Ascending aorta (tissue), 2 donors: Measurements from ENCODE around the gene SLC25A12. TPM values are rescaled to one million over a fixed set of nuclear protein-coding genes. Genes with fewer than 3 reads are reported as not detected.
"Not testable (repeated sequence)": the region's sequence is repeated elsewhere in the genome, so short reads cannot be mapped to it uniquely, and the experiment has no call there.

Experiments used
- DNase-seq, 2 donors: peaks; one replicate each; pipeline ENCODE4 v3.0.0-alpha.2; 2019; ENCODE audit warnings: low spot score in 2 of 2
- H3K27ac ChIP-seq, 2 donors: fragments of 200-600 bp; sonication (generic); one replicate each; pipeline ENCODE4 v1.5.1; 2016 to 2017; ENCODE audit warnings: mild to moderate bottlenecking in 1 of 2
- H3K27me3 ChIP-seq: fragments of 200-600 bp; sonication (generic); one replicate; pipeline ENCODE4 v1.5.1; 2017
- H3K36me3 ChIP-seq, 2 donors: fragments of 200-600 bp; sonication (generic); one replicate each; pipeline ENCODE4 v1.5.1; 2016
- H3K4me1 ChIP-seq, 2 donors: fragments of 200-600 bp; sonication (generic); one replicate each; pipeline ENCODE4 v1.5.1; 2016 to 2017; ENCODE audit warnings: mild to moderate bottlenecking in 1 of 2
- H3K4me3 ChIP-seq, 2 donors: fragments of 200-600 bp; sonication (generic); one replicate each; pipeline ENCODE4 v1.5.1; 2016 to 2017; ENCODE audit warnings: mild to moderate bottlenecking in 1 of 2
- H3K9me3 ChIP-seq, 2 donors: fragments of 200-600 bp; sonication (generic); one replicate each; pipeline ENCODE4 v1.5.1; 2016
- intact Hi-C: fragments of 100-400 bp; cut with DNase I; formaldehyde crosslinking; loops from one replicate; pipeline ENCODE4 v1.15.1; 2023
- total RNA-seq: library from RNA; depleted of rRNA; stranded (reverse); fragments of >200 nt; gene quantifications from one replicate; pipeline ENCODE4 v1.1.0, GENCODE V29; 2016
- TF ChIP-seq, protein P1 (sequence below), 3 experiments: fragments of 200-600 bp in 2 of 3; fragments of 450-650 bp in 1 of 3; sonication (generic) in 2 of 3; IDR thresholded peaks; one replicate each; pipeline ENCODE4 v1.5.1; 2016 to 2019; ENCODE audit warnings: antibody characterized with exemption in 3 of 3, mild to moderate bottlenecking in 1 of 3, moderate library complexity in 1 of 3

SLC25A12 gene
- total RNA-seq, 1 donor from 2014 or later = 11.9 TPM

DNA sequence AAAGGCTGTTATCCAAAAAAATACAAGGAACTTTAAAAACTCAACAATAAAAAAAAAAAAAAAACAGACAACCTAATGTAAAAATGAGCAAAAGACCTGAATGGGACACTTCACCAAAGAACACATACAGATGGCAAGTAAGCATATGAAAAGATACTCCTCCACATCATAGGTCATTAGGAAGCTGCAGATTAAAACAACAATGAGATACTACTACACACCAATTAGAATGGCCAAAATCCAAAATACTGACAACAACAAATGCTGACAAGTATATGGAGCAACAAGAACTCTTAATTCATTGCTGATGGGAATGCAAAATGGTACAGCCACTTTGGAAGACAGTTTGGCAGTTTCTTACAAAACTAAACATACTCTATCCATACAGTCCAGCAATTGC lies 122.6 kb downstream of the SLC25A12 start:
- Histone ChIP-seq H3K9me3 (no peaks in the 10 kb centered on the region), H3K27ac (no peak overlapping the region), H3K4me3 (no peak overlapping the region), H3K36me3 (no peaks in the 10 kb centered on the region), H3K27me3 (no peaks in the 10 kb centered on the region), H3K4me1 (no peaks in the 10 kb centered on the region)
- DNase-seq = no peak
- TF ChIP-seq, protein P1, sequence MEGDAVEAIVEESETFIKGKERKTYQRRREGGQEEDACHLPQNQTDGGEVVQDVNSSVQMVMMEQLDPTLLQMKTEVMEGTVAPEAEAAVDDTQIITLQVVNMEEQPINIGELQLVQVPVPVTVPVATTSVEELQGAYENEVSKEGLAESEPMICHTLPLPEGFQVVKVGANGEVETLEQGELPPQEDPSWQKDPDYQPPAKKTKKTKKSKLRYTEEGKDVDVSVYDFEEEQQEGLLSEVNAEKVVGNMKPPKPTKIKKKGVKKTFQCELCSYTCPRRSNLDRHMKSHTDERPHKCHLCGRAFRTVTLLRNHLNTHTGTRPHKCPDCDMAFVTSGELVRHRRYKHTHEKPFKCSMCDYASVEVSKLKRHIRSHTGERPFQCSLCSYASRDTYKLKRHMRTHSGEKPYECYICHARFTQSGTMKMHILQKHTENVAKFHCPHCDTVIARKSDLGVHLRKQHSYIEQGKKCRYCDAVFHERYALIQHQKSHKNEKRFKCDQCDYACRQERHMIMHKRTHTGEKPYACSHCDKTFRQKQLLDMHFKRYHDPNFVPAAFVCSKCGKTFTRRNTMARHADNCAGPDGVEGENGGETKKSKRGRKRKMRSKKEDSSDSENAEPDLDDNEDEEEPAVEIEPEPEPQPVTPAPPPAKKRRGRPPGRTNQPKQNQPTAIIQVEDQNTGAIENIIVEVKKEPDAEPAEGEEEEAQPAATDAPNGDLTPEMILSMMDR (IDR thresholded peaks at IDR 0.05) = no peak
- intact Hi-C loops = no loop called here

DNA sequence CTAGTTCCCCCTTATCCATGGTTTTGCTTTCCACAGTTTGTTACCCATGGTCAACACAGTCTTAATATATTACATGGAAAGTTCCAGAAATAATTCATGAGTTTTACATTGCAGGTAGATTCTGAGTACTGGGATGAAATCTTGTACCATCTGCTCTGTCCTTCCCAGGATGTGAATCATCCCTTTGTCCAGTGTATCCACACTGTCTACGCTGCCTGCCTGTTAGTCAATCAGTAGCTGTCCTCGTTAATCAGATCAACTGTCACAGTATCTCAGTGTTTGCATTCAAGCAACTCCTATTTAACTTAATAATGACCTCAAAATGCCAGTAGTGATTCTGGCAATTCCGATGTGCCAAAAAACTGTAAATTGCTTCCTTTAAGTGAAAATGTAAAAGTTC lies 130.4 kb downstream of the SLC25A12 start:
- Histone ChIP-seq H3K27me3 (no peaks in the 10 kb centered on the region), H3K4me1 (no peaks in the 10 kb centered on the region), H3K4me3 (no peak overlapping the region), H3K36me3 (peaks cover 16 to 35% of the 10 kb centered on the region in 2 donors), H3K9me3 (no peaks in the 10 kb centered on the region), H3K27ac (no peak overlapping the region)
- TF ChIP-seq, protein P1 (IDR thresholded peaks at IDR 0.05) = no peak
- intact Hi-C loops = no loop called here
- DNase-seq = no peak

DNA sequence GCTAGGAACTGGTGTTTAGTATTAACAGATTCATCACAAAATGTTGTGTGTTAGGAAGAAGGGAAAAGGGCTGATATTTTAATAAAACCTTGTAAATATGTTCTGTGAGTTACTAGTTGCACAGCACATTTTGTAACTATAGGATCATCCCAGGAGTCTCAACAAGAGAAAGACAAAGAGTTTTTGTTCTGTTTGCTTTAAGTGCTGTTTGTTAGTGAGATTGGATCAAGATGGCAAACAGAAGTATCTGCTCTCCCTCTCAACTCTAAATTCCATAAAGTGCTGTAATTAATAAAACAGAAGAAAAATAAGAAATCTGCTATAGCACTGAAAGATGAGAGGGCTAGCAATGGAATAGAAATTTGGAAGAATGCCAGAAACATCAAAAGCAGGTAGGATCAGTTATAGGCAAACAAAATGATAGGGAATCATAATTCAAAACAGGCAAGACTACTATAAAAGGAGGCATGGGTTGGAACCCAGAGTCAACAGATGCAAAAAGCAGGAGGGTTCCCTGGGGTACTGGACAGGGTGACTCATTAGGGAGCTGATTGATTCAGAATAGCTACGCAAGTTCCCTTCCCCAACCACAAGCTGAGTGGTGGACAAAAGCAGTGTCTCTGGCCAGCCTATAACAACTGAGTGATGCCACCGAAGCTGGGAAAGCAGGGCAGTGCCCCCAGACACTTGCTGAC lies 131.0 kb downstream of the SLC25A12 start:
- H3K36me3 ChIP-seq = peaks cover 16 to 39% of the 10 kb centered on the region in 2 donors
- intact Hi-C loops = no loop called here
- no peaks in the 10 kb centered on the region for H3K9me3 ChIP-seq
- no peak overlapping the region for H3K27ac ChIP-seq
- no peaks in the 10 kb centered on the region for H3K4me1 ChIP-seq
- DNase-seq = no peak
- TF ChIP-seq, protein P1 (IDR thresholded peaks at IDR 0.05) = no peak
- no peak overlapping the region for H3K4me3 ChIP-seq
- H3K27me3 ChIP-seq = no peaks in the 10 kb centered on the region

DNA sequence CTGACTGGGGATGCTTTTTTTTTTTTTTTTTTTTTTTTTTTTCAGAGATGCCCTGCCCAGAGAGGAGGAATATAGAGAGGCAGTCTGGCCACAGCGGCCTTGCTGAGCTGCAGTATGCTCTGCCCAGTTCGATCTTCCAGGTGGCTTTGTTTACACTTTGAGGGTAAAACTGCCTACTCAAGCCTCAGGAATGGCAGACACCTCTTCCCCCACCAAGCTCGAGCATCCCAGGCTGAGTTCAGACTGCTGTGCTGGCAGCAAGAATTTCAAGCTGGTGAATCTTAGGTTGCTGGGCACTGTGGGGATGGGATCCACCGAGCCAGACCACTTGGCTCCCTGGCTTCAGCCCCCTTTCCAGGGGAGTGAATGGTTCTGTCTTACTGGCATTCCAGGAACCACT lies 132.9 kb downstream of the SLC25A12 start:
- H3K27me3 ChIP-seq, H3K4me3 ChIP-seq, DNase-seq, H3K27ac ChIP-seq, H3K4me1 ChIP-seq, intact Hi-C loops, H3K9me3 ChIP-seq: not testable (repeated sequence)
- peaks cover 16 to 39% of the 10 kb centered on the region in 2 donors for H3K36me3 ChIP-seq

DNA sequence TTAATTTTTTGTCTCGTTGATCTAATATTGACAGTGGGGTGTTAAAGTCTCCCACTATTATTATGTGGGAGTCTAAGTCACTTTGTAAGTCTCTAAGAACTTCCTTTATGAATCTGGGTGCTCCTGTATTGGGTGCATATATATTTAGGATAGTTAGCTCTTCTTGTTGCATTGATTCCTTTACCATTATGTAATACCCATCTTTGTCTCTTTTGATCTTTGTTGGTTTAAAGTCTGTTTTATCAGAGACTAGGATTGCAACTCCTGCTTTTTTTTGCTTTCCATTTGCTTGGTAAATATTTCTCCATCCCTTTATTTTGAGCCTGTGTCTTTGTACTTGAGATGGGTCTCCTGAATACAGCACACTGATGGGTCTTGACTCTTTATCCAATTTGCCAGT lies 135.3 kb downstream of the SLC25A12 start:
- H3K27ac ChIP-seq, H3K4me1 ChIP-seq, H3K4me3 ChIP-seq, intact Hi-C loops, DNase-seq, H3K27me3 ChIP-seq, H3K9me3 ChIP-seq: not testable (repeated sequence)
- H3K36me3 ChIP-seq = peaks cover 21 to 48% of the 10 kb centered on the region in 2 donors

DNA sequence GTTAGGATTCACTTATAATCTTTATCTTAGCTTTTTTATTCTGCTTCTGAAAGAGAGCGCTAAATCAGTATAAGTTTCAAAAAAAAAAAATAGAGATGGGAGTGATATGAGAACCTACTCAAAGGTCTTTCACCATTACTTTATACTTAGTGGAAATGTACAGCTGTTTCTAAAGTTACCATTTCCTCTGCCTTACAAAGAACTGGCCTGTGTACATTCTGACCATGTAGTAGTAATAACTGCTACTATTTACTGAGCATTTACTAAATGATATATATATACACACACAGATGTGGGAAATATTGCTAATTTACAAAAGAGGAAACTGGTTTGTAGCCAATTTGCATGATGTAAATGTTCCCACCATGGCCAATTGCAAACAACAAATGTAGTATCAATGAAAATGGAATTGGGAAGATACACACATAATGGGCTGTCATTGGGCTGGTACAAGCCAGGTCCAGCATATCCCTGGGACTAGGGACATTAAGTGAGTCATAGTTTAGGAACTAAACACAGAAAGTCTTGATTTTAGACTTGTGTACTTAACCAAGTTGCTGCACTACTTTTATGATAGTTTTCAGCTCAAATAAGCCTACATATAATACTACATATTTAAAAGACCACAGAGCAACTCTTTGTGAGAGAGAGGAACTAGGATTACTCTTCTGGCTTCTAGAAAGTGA lies 139.6 kb downstream of the SLC25A12 start:
- no peaks in the 10 kb centered on the region for H3K27me3 ChIP-seq
- intact Hi-C loops = no loop called here
- no peak overlapping the region for H3K4me3 ChIP-seq
- H3K4me1 ChIP-seq = no peaks in the 10 kb centered on the region
- TF ChIP-seq, protein P1 (IDR thresholded peaks at IDR 0.05) = no peak
- H3K9me3 ChIP-seq = peaks cover 0 to 4% of the 10 kb centered on the region in 2 donors
- no peak overlapping the region for H3K27ac ChIP-seq
- no peak for DNase-seq
- peaks cover 24 to 52% of the 10 kb centered on the region in 2 donors for H3K36me3 ChIP-seq
